CD4-positive, alpha-beta T cell treated with Interleukin-15 for 1 hour (primary cell): ENCODE measurements around the gene NTN4.
"Not testable (repeated sequence)": the region's sequence is repeated elsewhere in the genome, so short reads cannot be mapped to it uniquely, and the experiment has no call there.

Experiments used
- DNase-seq: peaks from one replicate; pipeline ENCODE4 v3.0.0-alpha.2; 2020

The NTN4 gene

DNA sequence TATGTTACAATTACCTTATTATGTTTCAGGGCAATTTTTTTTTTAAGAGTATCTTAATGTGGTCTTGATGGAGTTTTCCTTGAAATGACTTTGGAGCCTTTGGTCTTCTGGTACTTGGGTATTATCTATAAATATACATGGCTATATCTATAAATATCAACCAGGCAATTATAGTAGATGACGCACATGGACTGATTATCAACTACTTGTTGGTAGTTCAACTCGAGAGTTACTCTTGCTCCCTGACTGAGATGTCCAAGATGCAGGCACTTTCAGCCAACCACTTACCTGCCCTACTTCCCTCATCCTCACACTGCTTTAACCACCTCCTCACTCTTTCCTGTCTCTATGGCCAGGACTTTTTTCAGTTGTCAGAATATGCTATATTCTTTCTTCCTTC lies 85.4 kb downstream of the NTN4 start:
- no peak for DNase-seq

DNA sequence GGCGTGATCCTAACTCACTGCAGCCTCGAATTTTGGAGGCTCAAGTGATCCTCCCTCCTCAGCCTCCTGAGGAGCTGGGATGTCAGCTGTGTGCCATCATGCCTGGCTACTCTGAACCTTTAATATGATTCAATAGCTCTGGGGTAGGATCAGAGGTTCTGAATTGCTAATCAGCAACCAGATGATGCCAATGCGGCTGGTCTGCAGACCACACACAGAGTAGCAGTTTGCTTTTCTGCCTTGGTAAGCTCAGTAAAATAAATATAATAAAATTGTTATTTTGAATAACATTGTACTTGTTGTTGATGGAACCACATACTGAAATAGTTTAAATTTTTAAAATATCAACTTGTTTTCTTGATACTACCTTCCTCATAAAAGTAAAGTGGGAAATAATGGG lies 86.6 kb downstream of the NTN4 start:
- DNase-seq = no peak

DNA sequence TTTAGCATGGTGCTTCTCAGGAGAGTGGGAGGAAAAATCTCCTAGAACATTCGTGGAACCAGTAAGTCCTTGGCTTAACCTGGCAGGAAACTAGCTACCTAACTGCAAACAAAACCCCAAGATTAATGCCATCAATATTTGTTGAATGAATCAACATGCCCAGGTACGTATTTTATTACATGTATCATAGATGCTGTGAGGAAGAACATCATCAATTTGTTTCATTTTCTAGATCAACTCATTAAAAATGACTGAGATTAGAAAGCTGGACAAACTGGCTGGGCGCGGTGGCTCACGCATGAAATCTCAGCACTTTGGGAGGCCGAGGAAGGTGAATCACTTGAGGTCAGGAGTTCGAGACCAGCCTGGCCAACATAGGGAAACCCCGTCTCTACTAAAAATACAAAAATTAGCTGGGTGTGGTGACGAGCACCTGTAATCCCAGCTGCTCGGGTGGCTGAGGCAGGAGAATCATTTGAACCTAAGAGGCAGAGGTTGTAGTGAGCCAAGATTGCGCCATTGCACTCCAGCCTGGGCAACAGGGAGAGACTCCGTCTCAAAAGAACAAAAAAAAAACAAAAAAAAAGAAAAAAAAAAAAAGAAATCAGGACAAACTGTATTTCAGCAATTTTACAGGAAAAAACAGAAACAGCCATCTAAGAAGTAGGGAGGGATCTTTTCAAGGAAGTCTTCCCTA lies 88.7 kb downstream of the NTN4 start:
- DNase-seq = no peak

DNA sequence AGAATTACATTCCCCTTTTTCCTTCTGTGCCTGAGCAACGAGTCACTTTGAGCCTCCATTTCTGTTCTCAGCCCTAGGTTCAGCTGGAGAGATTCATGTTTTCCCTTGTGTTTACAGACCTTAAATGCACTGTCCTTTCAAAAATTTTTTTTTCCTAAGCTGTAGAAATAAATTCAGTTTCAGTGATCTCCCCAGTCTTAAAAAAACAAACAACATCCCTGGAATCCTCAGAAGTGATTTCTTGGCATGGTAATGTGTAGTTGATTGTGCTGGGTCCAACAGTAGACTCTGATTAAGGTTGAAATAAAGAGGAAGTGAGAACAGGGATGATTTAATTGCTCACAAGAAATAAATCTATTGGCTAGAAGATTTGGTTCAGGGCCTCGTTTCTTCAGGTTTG lies 89.3 kb downstream of the NTN4 start:
- DNase-seq = no peak

DNA sequence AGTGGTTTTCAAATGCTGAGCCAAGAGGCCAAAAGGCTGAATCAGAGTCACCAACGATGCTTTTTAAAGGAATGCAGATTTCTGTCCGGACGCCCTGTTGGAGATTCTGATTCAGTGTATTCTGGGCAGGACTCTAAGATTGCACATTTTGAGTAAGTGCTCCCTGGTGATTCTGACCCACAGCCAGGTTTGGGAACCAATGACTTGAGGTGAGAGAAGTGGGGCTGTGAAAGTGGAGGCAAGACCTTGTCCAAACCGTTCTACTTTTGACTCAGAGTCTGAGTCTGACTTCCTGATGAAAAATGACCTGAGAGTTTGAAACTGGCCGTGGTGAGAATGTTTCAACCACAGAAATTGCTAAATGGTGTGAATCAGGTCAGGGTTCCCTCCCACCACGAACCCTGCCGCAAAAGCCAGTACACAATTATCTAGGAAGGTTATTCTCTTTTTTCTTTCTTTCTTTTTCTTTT lies 90.2 kb downstream of the NTN4 start:
- no peak for DNase-seq

DNA sequence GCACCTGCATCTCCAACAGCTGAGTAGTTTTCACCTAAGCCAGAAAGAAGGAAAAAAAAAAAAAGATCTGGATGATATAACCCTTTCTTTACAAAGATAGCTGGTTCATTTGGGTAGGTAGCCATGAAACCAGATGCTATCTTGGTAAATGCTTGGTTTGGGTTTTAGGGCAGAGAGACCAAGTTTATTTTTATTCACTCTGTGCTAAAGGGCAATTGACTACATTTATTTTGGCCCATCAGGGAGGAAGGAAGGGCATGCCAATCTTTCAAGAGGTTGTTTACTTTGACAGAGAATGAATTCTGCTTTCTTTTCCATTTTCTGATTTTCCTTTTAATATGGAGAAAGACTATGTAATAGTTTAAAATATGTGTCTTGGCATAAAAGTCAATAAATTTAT lies 91.0 kb downstream of the NTN4 start:
- DNase-seq = no peak

DNA sequence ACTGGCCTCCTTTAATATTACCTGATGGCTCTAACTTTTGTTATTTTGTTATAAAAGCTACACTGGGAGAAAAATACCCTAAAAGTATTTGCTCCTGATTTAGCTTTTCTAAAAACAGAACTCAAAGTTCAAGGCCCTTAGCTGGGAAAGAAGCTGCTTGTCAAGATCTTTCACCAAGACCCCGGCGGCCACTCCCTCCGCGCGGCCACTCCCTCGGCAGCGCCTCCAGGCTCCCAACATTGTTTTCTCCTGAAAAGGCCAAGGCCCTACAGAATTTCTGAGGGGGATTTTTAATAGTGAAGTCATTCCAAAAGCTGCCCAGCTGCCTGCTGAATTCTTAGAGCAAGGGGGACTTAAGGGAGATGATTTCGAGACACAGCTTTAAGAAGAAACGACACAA lies 96.4 kb downstream of the NTN4 start:
- no peak for DNase-seq

DNA sequence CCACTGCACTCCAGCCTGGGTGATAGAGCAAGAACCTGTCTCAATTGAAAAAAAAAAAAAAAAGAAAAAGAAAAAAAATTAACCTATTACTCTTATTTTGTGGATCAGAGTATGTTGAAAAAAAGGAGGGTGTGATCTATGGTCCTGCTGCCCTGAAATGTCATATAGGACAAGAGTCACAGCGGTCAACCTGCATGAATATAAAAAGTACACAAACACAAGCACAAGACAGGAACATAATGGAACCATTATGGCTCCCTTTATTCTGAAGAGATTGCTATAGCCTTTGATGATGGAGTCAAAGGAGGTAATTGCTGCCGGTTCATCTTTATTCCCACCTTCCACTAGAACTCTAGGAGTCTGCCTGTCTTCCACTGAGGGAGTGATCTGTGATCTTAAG lies 96.9 kb downstream of the NTN4 start:
- no peak for DNase-seq

DNA sequence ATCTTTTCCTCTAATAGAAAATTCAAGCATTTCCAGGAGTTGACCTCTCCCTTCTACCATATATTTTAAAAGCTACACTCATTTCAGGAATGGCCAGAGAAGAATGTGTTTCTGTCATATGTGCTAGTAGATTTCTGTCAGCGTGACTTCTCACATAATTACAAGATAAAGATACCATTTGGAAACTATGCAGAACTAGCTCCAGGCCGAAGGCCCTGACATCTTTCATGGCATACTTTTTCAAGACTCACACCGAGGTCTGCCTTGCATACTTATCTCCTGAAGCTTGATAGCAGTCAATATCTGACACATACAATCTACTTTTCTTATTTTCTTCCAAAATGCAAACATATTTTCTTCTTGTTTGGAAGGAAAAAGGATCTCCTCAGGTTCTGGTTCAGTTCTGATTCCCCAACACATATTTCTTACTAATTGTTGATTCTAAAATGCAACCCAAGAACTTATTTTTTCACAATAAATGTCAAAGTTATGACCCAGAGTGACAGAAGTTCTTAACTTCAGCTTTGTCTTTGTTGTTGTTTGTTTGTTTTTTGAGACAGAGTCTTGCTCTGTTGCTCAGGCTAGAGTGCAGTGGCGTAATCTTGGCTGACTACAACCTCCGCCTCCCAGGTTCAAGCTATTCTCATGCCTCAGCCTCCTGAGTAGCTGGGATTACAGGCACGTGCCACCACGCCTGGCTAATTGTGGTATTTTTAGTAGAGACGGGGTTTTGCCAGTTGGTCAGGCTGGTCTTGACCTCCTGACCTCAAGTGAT lies 99.5 kb downstream of the NTN4 start:
- DNase-seq = no peak

DNA sequence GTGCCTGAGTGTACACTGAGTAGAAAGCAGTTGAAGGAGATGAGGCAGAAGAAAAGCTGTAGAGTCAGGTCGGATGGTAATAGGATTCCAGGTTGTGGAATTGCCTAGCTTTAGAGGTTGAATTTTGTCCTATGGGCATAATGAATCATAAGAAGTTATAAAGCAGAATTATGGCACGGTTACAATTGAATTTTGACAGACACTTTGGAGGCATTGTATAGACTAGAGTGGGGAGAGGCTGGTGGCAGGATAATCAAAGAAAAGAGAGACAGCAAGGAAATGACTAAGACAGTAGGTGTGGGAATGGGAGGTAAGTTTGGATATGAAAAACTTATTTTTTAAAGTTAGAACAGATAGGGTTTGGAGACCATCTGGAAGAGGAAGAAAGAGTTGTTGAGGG lies 102.6 kb downstream of the NTN4 start:
- no peak for DNase-seq

DNA sequence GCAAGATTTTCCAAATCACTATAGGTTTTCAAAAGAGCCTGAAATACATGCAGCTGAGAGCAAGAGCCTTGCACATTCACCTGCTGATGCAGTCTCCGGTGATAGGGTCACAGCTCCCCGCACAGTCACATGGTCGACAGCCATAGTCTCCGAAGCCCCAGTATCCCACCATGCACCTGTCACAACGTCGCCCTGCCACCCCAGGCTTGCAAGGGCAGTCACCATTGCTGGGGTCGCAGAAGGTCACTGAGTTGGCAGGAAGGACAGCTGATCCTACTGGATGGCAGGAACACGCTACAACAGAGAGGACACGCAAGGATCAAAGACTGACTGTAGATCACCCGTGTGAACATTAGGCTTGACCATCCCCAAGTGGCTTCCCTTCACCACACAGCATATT lies 107.1 kb downstream of the NTN4 start:
- no peak for DNase-seq

DNA sequence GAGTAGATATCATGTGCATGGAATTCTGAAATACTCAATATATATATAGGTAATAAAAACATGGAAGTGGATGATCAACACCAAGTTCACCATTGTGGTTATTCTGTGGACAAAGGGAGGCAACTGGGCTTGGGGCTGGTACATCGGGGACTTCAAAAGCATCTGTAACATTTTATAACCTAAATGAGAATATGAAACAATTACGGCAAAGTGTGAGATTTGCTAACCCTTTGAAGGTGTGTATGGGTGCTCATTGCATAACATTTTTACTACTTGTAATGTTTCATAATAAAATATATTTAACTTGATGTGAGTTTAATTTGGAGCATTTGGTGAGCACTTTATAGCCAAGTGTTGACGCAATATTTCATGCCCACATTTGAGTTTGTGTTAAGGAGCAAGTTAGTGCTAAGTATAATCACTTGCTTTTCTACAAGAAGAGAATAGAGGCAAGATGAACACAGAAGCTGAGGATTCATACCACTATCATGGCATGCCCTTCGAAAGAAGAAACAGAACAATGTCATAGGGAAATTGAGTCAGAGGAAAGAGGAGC lies 109.3 kb downstream of the NTN4 start:
- DNase-seq = no peak

DNA sequence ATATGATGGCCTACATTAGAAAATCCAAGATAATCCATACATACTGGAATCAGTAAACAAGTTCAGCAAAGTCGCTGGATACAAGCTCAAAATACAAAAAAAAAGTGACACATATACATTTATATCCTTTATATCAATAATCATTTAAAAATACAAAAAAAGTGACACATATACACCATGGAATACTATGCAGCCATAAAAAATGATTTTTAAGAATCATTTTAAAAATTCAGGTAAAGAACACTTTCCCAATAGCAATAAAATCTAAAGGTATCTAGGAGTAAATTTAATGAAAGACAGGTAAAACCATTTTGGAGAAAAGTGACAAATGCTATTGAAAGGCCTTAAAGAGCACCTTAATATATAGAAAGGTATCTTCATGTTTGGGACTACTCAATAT lies 111.9 kb downstream of the NTN4 start:
- DNase-seq = no peak

DNA sequence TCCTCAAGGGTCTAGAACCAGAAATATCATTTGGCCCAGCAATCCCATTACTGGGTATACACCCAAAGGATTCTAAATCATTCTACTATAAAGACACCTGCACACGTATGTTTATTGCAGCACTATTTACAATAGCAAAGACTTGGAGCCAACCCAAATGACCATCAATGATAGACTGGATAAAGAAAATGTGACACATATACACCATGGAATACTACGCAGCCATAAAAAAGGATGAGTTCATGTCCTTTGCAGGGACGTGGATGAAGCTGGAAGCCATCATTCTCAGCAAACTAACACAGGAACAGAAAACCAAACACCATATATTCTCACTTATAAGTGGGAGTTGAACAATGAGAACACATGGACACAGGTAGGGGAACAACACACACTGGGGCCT lies 112.8 kb downstream of the NTN4 start:
- not testable (repeated sequence) for DNase-seq

DNA sequence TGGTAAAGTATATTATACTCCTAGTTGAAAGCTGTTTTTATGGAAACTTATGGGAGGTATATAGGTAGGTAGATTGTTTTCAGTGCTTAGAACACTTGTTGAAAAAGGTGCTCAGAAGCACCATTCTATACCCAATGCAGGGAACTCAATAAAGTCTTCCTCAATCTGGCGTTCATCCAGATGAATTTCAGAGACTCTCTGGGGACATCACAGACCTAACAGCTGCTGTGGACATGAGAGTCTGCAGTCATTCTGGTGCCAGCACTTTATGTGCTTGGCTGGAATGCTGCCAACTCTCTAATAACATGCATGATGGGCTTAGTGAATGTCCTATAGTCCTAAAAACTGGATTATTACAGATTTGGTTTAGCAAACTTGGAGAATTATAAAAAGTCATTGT lies 115.9 kb downstream of the NTN4 start:
- DNase-seq = no peak

DNA sequence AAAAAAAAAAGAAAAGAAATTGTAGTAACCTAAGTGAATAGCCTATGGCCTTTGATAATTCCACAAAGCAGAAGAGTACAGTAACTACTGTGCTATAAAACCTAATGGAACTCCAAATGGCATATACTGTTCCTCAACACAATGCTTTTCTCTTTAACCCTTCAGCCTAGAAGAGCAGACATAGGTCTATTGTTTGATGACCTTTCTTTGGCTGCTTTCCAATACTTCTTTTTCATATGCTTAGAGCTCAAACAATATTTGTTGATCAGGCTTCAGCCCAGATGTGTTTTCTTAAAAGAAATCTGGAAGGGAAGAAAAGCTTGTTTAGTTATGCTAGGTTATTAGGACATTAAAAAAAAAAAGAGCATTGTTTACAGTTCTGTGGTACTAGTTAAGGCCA lies 116.4 kb downstream of the NTN4 start:
- DNase-seq = no peak

DNA sequence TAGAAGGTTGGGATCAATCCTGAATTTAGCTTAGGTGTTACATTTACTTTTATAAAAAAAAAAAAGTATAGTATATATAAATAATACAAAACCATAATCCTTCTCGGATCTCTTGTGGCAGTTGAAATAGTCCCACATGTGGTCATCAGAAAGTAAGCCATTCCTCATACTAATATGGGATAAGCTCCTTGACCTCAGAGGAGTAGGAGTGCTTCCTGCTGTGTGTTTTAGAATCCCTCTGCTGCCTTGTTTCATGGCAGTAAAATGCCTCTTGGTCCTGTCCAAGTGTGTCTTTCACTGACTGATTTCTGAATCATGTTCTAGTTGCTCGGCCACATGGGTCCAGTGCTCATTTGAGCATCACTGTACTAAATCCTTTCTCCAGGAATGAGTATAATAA lies 117.0 kb downstream of the NTN4 start:
- DNase-seq = no peak

DNA sequence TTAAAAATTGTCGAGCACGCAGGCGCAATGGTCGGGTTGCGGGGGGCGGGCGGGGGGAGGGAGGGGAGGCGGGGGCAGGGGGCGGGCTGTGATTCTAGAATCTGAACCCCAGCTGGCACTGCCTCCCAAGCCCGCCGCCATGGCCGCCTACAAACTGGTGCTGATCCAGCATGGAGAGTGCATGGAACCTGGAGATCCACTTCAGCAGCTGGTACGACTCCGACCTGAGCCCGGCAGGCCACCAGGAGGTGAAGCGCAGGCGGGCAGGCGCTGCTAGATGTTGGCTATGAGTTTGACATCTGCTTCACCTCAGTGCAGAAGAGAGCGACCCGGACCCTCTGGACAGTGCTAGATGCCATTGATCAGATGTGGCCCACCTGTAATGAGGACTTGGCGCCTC lies 118.4 kb downstream of the NTN4 start:
- no peak for DNase-seq

DNA sequence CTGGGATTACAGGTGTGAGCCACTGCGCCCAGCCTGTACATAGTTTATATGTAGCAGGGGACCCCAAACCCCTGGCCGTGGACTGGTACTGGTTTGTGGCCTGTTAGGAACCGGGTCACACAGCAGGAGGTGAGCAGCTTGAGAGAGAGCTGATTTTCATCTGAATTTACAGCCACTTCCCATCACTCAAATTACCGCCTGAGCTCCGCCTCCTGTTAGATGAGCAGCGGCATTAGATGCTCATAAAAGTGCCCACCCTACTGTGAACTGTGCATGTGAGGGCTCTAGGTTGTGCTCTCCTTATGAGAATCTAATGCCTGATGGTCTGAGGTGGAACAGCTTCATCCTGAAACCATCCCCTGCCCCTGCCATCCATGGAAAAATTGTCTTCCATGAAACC lies 119.3 kb downstream of the NTN4 start:
- no peak for DNase-seq

DNA sequence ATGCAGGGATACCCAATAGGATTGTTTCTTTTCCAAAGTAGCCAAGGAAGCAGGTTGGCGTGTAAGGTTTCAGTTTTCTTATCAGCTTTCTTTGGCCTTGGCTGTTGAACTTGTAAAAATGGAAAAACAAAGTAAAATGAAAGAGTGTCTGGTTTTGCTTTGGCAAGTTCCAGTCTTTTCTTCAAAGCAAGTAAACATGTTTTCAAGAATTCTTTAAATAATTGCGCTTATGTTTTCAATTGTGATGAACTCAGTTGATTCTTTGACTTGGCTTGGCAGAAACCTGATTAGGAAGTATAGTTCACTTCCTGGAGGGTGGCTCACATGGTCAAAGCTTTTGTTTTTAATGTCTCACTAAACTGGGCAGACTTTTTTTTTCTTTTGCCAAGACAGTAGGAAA lies 127.0 kb downstream of the NTN4 start:
- no peak for DNase-seq

DNA sequence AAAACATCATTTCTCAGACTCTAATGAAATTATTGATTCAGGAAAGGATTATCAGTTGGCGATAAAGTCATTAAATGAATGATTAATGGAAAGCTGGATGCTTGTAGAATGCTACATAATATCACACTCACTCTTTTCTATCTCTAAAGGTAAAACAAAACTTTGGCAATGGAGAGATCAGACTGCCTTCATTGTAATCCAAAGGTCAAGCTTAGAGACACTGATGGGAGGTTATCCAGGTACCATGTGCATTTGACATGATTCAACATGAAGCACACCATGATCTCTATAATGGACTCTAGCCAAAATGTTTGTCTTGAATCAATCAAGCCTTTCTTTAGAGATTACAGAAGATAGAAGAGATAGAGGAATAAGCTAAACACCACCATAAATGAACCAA lies 129.2 kb downstream of the NTN4 start:
- no peak for DNase-seq

DNA sequence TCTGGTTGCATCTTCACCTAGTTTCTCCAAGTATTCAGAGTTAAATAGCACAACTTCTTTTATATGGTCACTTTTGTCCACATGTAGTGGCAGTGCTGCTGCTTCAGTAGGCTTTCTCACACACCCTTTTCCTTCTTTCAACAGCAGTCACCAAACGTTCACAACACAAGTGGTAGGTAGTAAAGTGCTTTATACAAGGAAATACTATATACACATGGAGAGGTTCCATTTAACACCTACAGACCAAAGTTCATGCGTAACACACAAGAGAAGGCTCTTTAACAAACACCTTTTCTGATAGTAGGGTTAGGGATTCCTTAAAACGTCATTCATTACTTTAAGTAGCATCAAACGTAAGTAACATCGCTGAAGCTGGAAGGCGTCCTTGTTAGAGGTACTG lies 132.2 kb downstream of the NTN4 start:
- DNase-seq = no peak

DNA sequence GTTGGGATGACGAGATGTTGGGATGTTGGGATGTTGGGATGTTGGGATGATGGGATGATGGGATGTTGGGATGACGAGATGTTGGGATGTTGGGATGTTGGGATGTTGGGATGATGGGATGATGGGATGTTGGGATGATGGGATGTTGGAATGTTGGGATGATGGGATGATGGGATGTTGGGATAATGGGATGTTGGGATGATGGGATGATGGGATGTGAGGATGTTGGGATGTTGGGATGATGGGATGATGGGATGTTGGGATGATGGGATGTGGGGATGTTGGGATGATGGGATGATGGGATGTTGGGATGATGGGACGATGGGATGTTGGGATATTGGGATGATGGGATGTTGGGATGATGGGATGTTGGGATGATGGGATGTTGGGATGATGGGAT lies 135.9 kb downstream of the NTN4 start:
- DNase-seq = not testable (repeated sequence)

DNA sequence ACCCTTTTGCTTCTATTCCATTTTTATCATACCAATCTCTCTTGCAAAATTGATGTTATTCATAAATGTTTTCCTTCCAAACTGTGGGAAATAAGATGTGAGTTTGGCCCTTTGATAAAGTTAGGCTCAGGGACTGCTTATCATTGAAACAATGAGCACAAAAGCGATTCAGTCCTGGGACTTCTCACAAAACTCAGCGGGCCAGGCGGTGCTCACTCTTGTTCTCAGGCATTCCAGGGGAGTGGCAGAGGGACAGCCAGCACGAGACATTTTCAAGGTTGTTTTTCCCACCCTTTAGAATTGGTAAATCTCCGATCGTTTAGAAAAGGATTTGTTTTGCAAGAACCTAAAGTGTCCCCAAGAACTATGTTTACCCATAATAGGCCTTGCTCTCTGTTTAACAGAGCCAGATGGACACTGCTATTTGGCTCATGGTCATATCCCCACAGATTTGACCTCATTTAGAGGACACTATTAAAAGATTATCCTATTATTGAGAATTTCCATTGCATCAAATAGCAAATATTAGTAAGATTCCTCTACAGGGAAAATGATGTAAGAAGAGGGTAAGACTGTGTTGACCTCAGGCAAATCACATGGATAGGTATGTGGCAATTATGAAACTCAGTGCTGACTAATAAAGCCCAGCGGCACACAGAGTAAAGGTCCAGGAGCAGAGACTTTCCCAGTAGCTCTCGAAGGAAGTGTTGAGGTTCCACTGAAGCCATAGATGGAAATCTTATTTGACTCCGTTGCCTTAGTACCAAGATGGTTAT lies 136.6 kb downstream of the NTN4 start:
- DNase-seq = no peak
